Measurements from ENCODE around the gene DENND4B. TPM values are rescaled to one million over a fixed set of nuclear protein-coding genes. Genes with fewer than 3 reads are reported as not detected.
A peak's percentile ranks its signal among the peaks of the same experiment; 100 is the strongest.

DENND4B gene
- total and polyA plus RNA-seq, 4 donors: 18.9 to 74.4 (median 39.1) TPM

DNA sequence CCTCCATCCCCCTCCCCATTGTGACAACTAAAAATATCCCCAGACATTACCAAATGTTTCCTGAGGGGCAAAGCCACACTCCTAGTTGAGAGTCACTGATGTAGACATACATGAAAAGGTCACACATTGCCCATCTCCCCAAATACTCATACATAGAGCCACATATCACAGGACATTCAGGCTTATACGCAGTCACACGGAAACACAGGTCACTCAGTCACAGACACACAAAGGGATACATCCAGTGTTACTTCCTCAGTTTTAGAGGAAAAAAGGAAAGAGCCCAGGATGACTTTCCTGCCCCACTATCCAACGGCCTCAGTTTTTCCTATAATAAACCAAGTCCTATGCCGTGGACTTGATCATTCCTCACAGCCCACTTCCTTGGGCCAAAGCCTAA lies 14.9 kb upstream of the DENND4B start:
- peaks cover 18% of the 10 kb centered on the region for H3K36me3 ChIP-seq (ENCODE audit: control insufficient read depth, insufficient read depth, low read length)
- no peaks in the 10 kb centered on the region for H3K27me3 ChIP-seq (ENCODE audit: control insufficient read depth, insufficient read depth, low read length)
- no peak overlapping the region for H3K27ac ChIP-seq (ENCODE audit: low read depth, low read length)
- H3K4me1 ChIP-seq (ENCODE audit: control insufficient read depth, insufficient read depth, low read length): peaks cover 42% of the 10 kb centered on the region
- WGBS (ENCODE audit: insufficient coverage): 84% methylated on average over 3 of the region's 4 CpGs
- no peak overlapping the region for H3K4me3 ChIP-seq (ENCODE audit: low read depth, low read length)
- H3K9me3 ChIP-seq (ENCODE audit: control insufficient read depth, insufficient read depth, low read length): no peaks in the 10 kb centered on the region
- no peak for DNase-seq (ENCODE audit: low read depth in 4 of 6, low spot score in 6 of 6)

GRCh38 chr1:153960206-153960605 lies 13.7 kb upstream of the DENND4B start:
- Histone ChIP-seq H3K9me3 (ENCODE audit: control insufficient read depth, insufficient read depth, low read length) (no peaks in the 10 kb centered on the region), H3K36me3 (ENCODE audit: control insufficient read depth, insufficient read depth, low read length) (peaks cover 25% of the 10 kb centered on the region), H3K27me3 (ENCODE audit: control insufficient read depth, insufficient read depth, low read length) (no peaks in the 10 kb centered on the region), H3K4me3 (ENCODE audit: low read depth, low read length) (no peak overlapping the region), H3K4me1 (ENCODE audit: control insufficient read depth, insufficient read depth, low read length) (peaks cover 46% of the 10 kb centered on the region), H3K27ac (ENCODE audit: low read depth, low read length) (no peak overlapping the region)
- 96% methylated on average over 11 of the region's 11 CpGs for WGBS (ENCODE audit: insufficient coverage)
- no peak for DNase-seq (ENCODE audit: low read depth in 4 of 6, low spot score in 6 of 6)

GRCh38 chr1:153959454-153959853 lies 12.9 kb upstream of the DENND4B start:
- Histone ChIP-seq H3K4me1 (ENCODE audit: control insufficient read depth, insufficient read depth, low read length) (peaks cover 46% of the 10 kb centered on the region), H3K36me3 (ENCODE audit: control insufficient read depth, insufficient read depth, low read length) (peaks cover 31% of the 10 kb centered on the region), H3K27me3 (ENCODE audit: control insufficient read depth, insufficient read depth, low read length) (no peaks in the 10 kb centered on the region), H3K4me3 (ENCODE audit: low read depth, low read length) (no peak overlapping the region), H3K9me3 (ENCODE audit: control insufficient read depth, insufficient read depth, low read length) (no peaks in the 10 kb centered on the region), H3K27ac (ENCODE audit: low read depth, low read length) (no peak overlapping the region)
- 37% methylated on average over 2 of the region's 3 CpGs for WGBS (ENCODE audit: insufficient coverage)
- DNase-seq (ENCODE audit: low read depth in 4 of 6, low spot score in 6 of 6): no peak

DNA sequence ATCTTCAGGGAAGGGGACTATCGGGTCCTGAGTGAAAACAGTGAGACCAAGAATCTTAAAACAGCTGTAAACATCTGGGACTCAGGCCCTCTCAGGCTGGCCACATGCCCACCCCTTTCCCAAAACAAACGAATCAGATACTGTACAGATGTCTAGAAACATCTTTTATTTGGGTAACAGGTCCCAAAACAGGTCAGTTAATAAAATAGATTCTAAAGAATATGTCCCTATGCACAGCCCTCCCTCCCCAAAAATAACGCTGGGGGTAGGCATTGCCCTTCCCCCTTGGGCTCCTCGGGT lies 12.4 kb upstream of the DENND4B start:
- Histone ChIP-seq H3K4me3 (ENCODE audit: low read depth, low read length) (peak overlapping the region; percentile 84), H3K36me3 (ENCODE audit: control insufficient read depth, insufficient read depth, low read length) (peaks cover 34% of the 10 kb centered on the region), H3K27me3 (ENCODE audit: control insufficient read depth, insufficient read depth, low read length) (no peaks in the 10 kb centered on the region), H3K27ac (ENCODE audit: low read depth, low read length) (peak overlapping the region; percentile 65), H3K4me1 (ENCODE audit: control insufficient read depth, insufficient read depth, low read length) (peaks cover 42% of the 10 kb centered on the region), H3K9me3 (ENCODE audit: control insufficient read depth, insufficient read depth, low read length) (no peaks in the 10 kb centered on the region)
- WGBS (ENCODE audit: insufficient coverage): 29% methylated on average over 1 of the region's 4 CpGs
- no peak for DNase-seq (ENCODE audit: low read depth in 4 of 6, low spot score in 6 of 6)

- Histone ChIP-seq H3K27ac (ENCODE audit: low read depth, low read length) (peak within 1 kb of the TSS; percentile 82), H3K36me3 (ENCODE audit: control insufficient read depth, insufficient read depth, low read length) (peaks cover 40% of the 10 kb centered on the region), H3K27me3 (ENCODE audit: control insufficient read depth, insufficient read depth, low read length) (no peaks in the 10 kb centered on the region), H3K4me1 (ENCODE audit: control insufficient read depth, insufficient read depth, low read length) (peaks cover 42% of the 10 kb centered on the region), H3K9me3 (ENCODE audit: control insufficient read depth, insufficient read depth, low read length) (no peaks in the 10 kb centered on the region), H3K4me3 (ENCODE audit: low read depth, low read length) (peak within 1 kb of the TSS; percentile 84)
- DNase-seq (ENCODE audit: low read depth in 4 of 6, low spot score in 6 of 6): peak; percentile 89 to 100 (median 97)
- 0% methylated on average over 66 of the region's 75 CpGs for WGBS (ENCODE audit: insufficient coverage)
Observed at GRCh38 chr1:153958111-153958960, 11.8 kb upstream of the DENND4B start, which contains the start of gene CRTC2. TSS of gene CRTC2 (minus strand) at chr1:153958612. CDS start at chr1:153958497, 115 bp downstream.

DNA sequence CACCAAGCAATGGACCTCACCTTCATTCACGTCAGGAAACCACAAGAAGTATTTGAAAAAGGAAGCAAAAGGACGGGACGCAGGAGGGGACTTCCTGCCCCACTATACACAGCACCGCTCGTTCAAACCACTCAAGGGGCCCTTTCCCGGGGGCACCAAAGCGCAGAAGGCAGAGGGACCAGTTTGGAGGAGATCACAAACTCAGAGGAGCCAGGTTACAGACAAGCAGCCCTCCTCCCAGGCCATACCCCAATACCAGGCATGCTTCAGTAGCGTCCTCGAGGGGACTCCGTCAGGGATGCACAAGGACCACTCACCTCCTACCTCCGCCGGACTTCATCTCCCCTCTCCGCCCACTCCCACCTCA lies 11.2 kb upstream of the DENND4B start:
- 0% methylated on average over 13 of the region's 13 CpGs for WGBS (ENCODE audit: insufficient coverage)
- H3K36me3 ChIP-seq (ENCODE audit: control insufficient read depth, insufficient read depth, low read length): peaks cover 46% of the 10 kb centered on the region
- H3K4me1 ChIP-seq (ENCODE audit: control insufficient read depth, insufficient read depth, low read length): peaks cover 39% of the 10 kb centered on the region
- H3K9me3 ChIP-seq (ENCODE audit: control insufficient read depth, insufficient read depth, low read length): no peaks in the 10 kb centered on the region
- no peaks in the 10 kb centered on the region for H3K27me3 ChIP-seq (ENCODE audit: control insufficient read depth, insufficient read depth, low read length)
- H3K27ac ChIP-seq (ENCODE audit: low read depth, low read length): peak overlapping the region; percentile 82
- peak overlapping the region; percentile 84 for H3K4me3 ChIP-seq (ENCODE audit: low read depth, low read length)
- no peak for DNase-seq (ENCODE audit: low read depth in 4 of 6, low spot score in 6 of 6)

DNA sequence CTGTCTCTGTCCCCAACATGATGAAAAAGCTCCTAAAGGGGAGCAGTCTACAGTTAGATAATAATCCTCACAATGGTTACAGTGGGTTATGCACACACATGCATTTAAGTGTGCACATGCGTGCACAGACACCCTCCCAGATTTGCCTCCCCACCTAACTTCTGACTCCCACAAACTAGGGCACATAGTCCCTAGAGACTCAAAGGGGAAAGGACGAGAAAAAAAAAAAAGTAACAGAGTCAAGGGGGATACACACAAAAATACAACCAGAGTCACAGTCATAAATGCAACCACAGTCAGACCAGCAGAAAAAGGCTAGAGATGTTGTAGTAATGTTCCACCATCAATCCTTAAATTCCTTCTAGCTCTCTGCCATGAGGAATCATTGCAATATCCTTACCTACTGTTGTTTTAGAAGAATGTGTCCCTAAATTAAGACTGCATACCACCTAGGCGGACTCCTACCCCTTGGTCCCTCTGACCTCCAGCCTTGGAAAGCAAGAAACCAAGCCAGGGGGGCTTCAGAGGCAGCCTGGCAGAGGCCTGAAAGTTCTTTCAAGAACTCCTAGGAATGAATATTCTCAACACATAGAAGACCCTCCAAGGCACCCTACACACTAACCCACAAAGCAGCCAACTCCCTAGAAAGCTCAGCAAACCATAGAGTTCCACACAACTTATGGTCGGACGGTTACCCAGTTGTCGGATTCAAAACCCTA lies 10.6 kb upstream of the DENND4B start:
- H3K9me3 ChIP-seq (ENCODE audit: control insufficient read depth, insufficient read depth, low read length): no peaks in the 10 kb centered on the region
- DNase-seq (ENCODE audit: low read depth in 4 of 6, low spot score in 6 of 6): no peak
- peaks cover 34% of the 10 kb centered on the region for H3K4me1 ChIP-seq (ENCODE audit: control insufficient read depth, insufficient read depth, low read length)
- H3K27me3 ChIP-seq (ENCODE audit: control insufficient read depth, insufficient read depth, low read length): no peaks in the 10 kb centered on the region
- H3K4me3 ChIP-seq (ENCODE audit: low read depth, low read length): peak overlapping the region; percentile 84
- 25% methylated on average over 4 of the region's 6 CpGs for WGBS (ENCODE audit: insufficient coverage)
- peaks cover 48% of the 10 kb centered on the region for H3K36me3 ChIP-seq (ENCODE audit: control insufficient read depth, insufficient read depth, low read length)
- H3K27ac ChIP-seq (ENCODE audit: low read depth, low read length): peak overlapping the region; percentile 82

- WGBS (ENCODE audit: insufficient coverage): 97% methylated on average over 10 of the region's 10 CpGs
- no peaks in the 10 kb centered on the region for H3K27me3 ChIP-seq (ENCODE audit: control insufficient read depth, insufficient read depth, low read length)
- DNase-seq (ENCODE audit: low read depth in 4 of 6, low spot score in 6 of 6): no peak
- no peak overlapping the region for H3K27ac ChIP-seq (ENCODE audit: low read depth, low read length)
- no peaks in the 10 kb centered on the region for H3K9me3 ChIP-seq (ENCODE audit: control insufficient read depth, insufficient read depth, low read length)
- peaks cover 30% of the 10 kb centered on the region for H3K4me1 ChIP-seq (ENCODE audit: control insufficient read depth, insufficient read depth, low read length)
- peaks cover 58% of the 10 kb centered on the region for H3K36me3 ChIP-seq (ENCODE audit: control insufficient read depth, insufficient read depth, low read length)
- no peak overlapping the region for H3K4me3 ChIP-seq (ENCODE audit: low read depth, low read length)
Observed at GRCh38 chr1:153954826-153955225, 8.3 kb upstream of the DENND4B start.

DNA sequence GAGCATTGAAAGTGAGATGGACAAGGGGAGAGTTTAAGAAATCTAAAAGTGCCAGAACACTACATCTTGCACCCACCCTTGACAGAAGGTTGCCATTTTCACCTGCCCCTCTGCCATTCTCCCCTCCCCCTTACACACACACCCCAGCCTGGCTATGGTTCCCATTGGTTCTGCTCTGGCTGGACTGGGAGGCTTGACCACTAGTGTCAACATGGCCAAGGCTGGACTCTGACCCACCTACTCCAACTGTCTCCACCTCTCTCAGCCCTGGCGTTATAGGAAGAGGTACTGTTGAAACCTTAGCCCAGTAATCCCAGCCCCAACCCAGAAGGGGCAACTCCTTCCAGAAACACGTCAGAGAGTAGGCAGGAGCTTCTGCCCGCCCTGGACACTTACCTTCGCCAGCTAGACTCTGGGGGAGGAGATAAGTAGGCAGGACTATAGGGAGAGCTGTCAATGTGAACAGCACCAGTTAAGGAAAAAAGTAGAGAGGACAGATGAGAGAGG lies 7.4 kb upstream of the DENND4B start:
- Histone ChIP-seq H3K36me3 (ENCODE audit: control insufficient read depth, insufficient read depth, low read length) (peaks cover 57% of the 10 kb centered on the region), H3K4me1 (ENCODE audit: control insufficient read depth, insufficient read depth, low read length) (peaks cover 27% of the 10 kb centered on the region), H3K9me3 (ENCODE audit: control insufficient read depth, insufficient read depth, low read length) (no peaks in the 10 kb centered on the region), H3K27me3 (ENCODE audit: control insufficient read depth, insufficient read depth, low read length) (no peaks in the 10 kb centered on the region), H3K4me3 (ENCODE audit: low read depth, low read length) (no peak overlapping the region), H3K27ac (ENCODE audit: low read depth, low read length) (no peak overlapping the region)
- 85% methylated on average over 2 of the region's 4 CpGs for WGBS (ENCODE audit: insufficient coverage)
- DNase-seq (ENCODE audit: low read depth in 4 of 6, low spot score in 6 of 6): no peak
